ENCODE measurements around the gene CACNB2.
"Not testable (repeated sequence)": the region's sequence is repeated elsewhere in the genome, so short reads cannot be mapped to it uniquely, and the experiment has no call there.

The CACNB2 gene

GRCh38 chr10:18144928-18145327 is 4.7 kb downstream of the CACNB2 start:
- in situ Hi-C loops (cut with HindIII; ENCODE audit: low sequenced_read_pairs) = no loop called here

DNA sequence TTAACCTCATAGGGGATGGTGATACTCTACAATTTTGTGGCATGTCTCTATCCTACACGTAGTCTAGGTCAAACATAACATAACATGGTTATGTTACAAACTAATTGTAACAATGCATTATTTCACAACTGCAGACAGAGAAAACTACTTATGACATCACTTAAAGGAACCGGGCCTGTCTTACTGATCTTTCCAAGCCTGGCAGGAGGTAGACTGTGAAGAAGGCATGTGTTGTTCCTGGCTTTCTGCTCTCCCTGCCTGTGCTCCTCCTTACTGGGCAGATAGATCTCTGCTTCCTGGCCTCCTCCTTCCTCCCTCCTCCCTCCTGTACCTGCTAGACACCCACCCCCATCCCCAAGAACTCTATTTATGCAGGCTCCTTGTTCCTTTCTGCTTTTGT is 5.4 kb downstream of the CACNB2 start:
- in situ Hi-C loops (cut with HindIII; ENCODE audit: low sequenced_read_pairs) = no loop called here

GRCh38 chr10:18149196-18149800 is 9.1 kb downstream of the CACNB2 start:
- in situ Hi-C loops (cut with HindIII; ENCODE audit: low sequenced_read_pairs) = no loop called here

DNA sequence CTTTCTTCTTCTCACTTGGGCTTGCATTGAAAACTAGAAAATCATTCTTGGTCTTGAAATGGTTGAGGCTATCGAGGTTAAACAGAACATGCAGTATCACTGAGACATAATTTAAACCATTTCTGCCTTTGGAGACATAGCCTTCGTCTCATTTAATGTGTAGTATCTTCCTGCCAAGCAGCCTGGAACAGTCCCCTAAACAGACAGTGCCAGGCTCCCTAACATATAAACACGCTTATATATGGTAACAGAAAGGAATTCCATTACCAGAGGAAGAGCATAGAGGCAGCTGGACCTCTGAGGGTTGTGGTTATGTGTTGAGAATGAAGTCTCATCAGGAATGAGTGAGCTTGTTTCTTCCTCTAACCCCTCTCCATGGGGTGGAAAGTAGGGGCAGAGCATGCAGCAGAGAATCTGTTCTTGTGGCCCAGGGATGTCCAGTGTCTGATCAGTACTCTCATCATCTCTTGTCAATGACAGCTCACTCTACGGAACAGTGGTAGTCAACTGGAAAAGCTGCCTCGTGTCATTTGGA is 11.2 kb downstream of the CACNB2 start:
- in situ Hi-C loops (cut with HindIII; ENCODE audit: low sequenced_read_pairs) = no loop called here

GRCh38 chr10:18153381-18153780 is 13.2 kb downstream of the CACNB2 start:
- in situ Hi-C loops (cut with HindIII; ENCODE audit: low sequenced_read_pairs) = not testable (repeated sequence)

- in situ Hi-C loops (cut with HindIII; ENCODE audit: low sequenced_read_pairs) = no loop called here
Observed at GRCh38 chr10:18155321-18155720, 15.1 kb downstream of the CACNB2 start.

GRCh38 chr10:18156797-18157196 is 16.6 kb downstream of the CACNB2 start:
- in situ Hi-C loops (cut with HindIII; ENCODE audit: low sequenced_read_pairs) = not testable (repeated sequence)

DNA sequence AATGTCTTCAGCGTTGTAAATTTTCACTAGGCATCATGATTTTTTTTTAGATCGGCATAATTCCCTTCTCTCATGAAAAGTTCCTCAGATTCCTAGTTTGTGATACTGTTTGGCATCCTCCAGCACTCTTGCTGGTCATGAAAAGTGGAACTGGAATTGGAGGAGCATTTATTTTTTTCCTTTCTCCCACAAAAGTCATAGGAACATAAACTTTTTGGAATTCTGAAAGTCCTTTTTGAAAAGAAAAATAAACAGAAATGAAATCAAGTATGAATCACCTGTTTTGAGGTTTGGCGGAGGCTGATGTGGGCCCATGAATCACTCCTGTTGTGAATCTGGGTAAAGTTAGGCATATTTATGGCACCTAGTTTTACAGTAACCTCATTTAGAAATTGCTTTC is 17.7 kb downstream of the CACNB2 start:
- in situ Hi-C loops (cut with HindIII; ENCODE audit: low sequenced_read_pairs) = no loop called here

DNA sequence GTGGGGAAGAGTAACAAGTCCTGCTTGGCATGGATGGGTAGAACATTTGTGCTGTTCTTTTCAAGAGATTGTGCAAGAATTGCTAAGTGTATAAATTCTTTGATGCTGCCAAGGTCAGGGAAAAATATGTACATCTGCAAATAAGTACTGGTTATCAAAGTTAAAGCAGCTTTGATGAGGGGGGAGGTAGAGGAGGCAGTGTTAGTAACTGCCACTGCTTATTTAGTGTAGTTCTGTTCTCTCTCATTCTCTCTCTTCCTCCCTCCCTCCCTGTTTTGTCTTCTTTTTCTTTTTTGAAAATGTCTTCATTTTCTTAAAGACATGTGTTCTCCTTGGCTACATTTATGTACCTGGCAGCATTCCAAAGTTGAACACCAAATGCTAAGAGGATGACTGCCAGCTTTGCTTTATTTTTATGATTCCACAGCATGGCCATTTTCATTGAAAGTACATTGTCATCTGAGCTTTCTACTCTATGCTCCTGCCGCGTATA is 18.6 kb downstream of the CACNB2 start:
- in situ Hi-C loops (cut with HindIII; ENCODE audit: low sequenced_read_pairs) = no loop called here

GRCh38 chr10:18159557-18159956 is 19.3 kb downstream of the CACNB2 start:
- in situ Hi-C loops (cut with HindIII; ENCODE audit: low sequenced_read_pairs) = no loop called here

DNA sequence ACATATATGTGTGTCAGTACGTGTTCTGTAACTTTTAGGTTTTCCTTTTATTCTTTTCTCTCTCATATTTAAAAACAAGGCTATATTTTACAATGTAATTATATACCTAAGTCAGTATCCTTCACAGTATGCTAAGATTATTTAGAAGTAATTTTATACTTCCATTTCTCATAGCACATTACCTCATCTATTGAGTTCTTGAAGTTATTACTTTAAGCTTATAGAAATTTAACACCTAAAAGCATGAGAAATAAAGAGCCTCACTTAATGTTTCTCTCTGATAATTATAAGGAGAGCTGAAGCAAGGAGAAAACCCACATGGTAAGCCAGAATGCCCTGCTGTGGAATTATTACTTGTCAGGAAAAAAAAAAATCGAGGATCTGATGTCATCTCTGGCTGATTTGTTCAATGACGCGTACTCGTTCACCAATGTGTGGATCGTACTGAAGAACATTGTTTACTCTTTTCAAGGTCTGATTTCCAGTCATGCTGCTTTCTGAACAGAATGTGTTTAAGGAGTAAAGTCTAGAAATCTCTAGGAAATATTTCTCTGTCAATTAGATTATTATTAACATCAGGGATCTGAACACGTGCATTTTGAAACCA is 21.9 kb downstream of the CACNB2 start:
- in situ Hi-C loops (cut with HindIII; ENCODE audit: low sequenced_read_pairs) = no loop called here

- in situ Hi-C loops (cut with HindIII; ENCODE audit: low sequenced_read_pairs) = no loop called here
Observed at GRCh38 chr10:18164093-18164492, 23.9 kb downstream of the CACNB2 start.

- in situ Hi-C loops (cut with HindIII; ENCODE audit: low sequenced_read_pairs) = no loop called here
Observed at GRCh38 chr10:18164748-18165361, 24.6 kb downstream of the CACNB2 start.

- in situ Hi-C loops (cut with HindIII; ENCODE audit: low sequenced_read_pairs) = no loop called here
Observed at GRCh38 chr10:18178854-18179483, 38.7 kb downstream of the CACNB2 start.

DNA sequence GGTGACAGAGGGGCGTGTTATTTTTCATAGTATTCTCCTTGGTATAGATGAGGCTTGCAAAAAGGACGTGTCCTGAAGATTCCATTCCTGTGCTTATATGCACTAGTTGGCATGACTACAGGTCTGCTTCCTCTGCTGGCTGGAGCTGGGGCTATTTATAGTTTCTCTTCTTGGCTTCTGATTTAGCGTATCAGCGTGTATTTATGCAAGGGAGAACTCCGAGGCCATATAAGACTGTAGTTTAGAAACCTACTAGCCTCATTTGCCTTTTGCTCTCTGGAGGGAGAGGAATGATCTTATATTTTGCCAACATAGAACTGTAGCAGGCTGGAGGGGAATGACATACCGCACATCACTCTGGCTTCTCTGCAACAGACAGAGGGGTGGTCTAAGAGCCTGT is 39.7 kb downstream of the CACNB2 start:
- in situ Hi-C loops (cut with HindIII; ENCODE audit: low sequenced_read_pairs) = no loop called here

DNA sequence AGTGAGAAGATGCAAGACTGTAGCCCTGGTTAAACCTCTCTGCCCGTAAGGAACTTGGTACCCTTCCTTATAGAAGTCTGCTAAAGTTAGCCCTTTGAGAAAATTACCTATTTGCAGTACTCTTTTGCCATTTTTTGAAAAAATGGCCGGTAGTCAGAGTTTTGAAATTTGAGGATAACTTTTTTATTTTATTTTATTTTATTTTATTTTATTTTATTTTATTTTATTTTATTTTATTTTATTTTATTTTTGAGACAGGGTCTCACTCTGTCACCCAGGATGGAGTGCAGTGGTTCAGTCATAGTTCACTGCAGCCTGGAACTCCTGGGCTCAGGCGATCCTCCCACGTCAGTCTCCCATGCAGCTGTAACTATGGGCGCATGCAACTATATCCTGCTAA is 41.2 kb downstream of the CACNB2 start:
- in situ Hi-C loops (cut with HindIII; ENCODE audit: low sequenced_read_pairs) = not testable (repeated sequence)

DNA sequence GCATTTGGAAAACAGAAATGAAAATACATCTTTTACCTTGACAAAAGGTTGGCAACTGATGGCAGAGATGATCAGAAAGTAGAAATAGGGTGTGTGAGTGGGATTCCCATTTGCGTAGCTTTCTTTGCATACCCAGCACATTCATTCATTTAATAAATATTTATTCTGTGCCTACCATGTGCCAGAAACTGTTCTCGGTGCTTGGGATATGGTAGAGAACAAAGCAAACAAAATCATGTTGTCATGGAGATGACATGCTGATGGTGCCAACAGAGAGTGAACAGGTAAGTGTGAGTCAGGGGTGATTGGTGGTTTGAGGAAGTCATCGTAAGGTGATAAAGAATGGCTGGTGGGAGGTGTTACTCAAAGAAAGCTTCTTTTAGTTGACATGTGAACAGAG is 45.4 kb downstream of the CACNB2 start:
- in situ Hi-C loops (cut with HindIII; ENCODE audit: low sequenced_read_pairs) = no loop called here

DNA sequence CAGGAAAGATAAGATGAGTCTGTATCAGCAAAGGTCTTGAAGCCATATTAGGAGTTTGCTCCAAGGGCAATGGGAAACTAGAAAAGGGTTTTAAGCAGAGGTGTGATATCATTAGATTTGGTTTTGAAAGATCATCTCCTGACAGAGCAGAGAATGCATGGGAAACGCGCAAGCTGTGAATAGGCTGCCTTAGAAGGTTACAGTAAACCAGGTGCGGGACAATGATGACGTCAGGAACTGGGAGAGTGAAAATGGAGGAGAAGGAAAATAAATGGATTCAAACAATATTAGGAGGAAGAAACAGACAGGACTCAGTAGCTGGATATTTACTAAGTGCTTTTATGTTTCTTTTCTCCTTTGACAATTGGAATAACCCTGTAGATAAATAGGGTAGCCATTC is 50.6 kb downstream of the CACNB2 start:
- in situ Hi-C loops (cut with HindIII; ENCODE audit: low sequenced_read_pairs) = no loop called here

DNA sequence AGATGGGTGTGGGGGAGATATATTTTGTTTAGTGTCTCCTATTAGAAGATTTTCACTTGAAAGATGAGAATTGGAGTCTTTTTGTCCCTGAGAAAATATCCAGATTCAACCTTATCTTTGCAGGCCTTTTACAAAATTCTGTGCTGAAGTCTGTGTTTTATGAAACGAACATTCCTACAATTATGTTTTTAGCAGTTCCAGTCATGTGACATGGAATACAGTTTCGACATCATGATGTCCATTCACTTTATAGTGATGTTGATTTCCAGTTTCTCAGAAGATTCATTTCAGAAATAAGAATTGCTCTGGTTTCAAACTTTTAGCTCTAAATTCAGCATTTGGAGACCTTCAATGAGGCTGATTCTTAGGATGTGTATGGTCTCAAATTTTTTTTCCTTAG is 54.4 kb downstream of the CACNB2 start:
- in situ Hi-C loops (cut with HindIII; ENCODE audit: low sequenced_read_pairs) = no loop called here

- in situ Hi-C loops (cut with HindIII; ENCODE audit: low sequenced_read_pairs) = no loop called here
Observed at GRCh38 chr10:18195060-18195799, 55.0 kb downstream of the CACNB2 start.

Measured in DLD1 (cell line).